ENCODE data around the gene PLLP.
A peak's percentile ranks its signal among the peaks of the same experiment; 100 is the strongest.

PLLP gene

GRCh38 chr16:57310801-57311200 is 26.3 kb upstream of the PLLP start:
- in situ Hi-C loops (cut with MboI; ENCODE audit: low pct_unique_long_range_greater_than_20kb, low sequenced_read_pairs, unreplicated experiment) = no loop called here
- no peak for DNase-seq (ENCODE audit: low spot score)
- TF ChIP-seq, protein P1, sequence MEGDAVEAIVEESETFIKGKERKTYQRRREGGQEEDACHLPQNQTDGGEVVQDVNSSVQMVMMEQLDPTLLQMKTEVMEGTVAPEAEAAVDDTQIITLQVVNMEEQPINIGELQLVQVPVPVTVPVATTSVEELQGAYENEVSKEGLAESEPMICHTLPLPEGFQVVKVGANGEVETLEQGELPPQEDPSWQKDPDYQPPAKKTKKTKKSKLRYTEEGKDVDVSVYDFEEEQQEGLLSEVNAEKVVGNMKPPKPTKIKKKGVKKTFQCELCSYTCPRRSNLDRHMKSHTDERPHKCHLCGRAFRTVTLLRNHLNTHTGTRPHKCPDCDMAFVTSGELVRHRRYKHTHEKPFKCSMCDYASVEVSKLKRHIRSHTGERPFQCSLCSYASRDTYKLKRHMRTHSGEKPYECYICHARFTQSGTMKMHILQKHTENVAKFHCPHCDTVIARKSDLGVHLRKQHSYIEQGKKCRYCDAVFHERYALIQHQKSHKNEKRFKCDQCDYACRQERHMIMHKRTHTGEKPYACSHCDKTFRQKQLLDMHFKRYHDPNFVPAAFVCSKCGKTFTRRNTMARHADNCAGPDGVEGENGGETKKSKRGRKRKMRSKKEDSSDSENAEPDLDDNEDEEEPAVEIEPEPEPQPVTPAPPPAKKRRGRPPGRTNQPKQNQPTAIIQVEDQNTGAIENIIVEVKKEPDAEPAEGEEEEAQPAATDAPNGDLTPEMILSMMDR (IDR thresholded peaks at IDR 0.05; ENCODE audit: extremely low read depth, insufficient read depth, missing control alignments) = no peak

- TF ChIP-seq, protein P1 (IDR thresholded peaks at IDR 0.05; ENCODE audit: extremely low read depth, insufficient read depth, missing control alignments) = no peak
- in situ Hi-C loops (cut with MboI; ENCODE audit: low pct_unique_long_range_greater_than_20kb, low sequenced_read_pairs, unreplicated experiment) = loop anchor here (10.0 kb wide), 1 partner anchor 67 kb away; the partner anchor contains the start of gene CX3CL1
- no peak for DNase-seq (ENCODE audit: low spot score)
Measured at GRCh38 chr16:57308041-57308440, 23.6 kb upstream of the PLLP start.

- in situ Hi-C loops (cut with MboI; ENCODE audit: low pct_unique_long_range_greater_than_20kb, low sequenced_read_pairs, unreplicated experiment) = loop anchor here (10.0 kb wide), 1 partner anchor 67 kb away; the partner anchor contains the start of gene CX3CL1
- TF ChIP-seq, protein P1 (IDR thresholded peaks at IDR 0.05; ENCODE audit: extremely low read depth, insufficient read depth, missing control alignments) = no peak
- peak; percentile 6 for DNase-seq (ENCODE audit: low spot score)
Measured at GRCh38 chr16:57307365-57307764, 22.9 kb upstream of the PLLP start.

GRCh38 chr16:57306676-57307341 is 22.3 kb upstream of the PLLP start:
- in situ Hi-C loops (cut with MboI; ENCODE audit: low pct_unique_long_range_greater_than_20kb, low sequenced_read_pairs, unreplicated experiment) = loop anchor here (10.0 kb wide), 1 partner anchor 68 kb away; the partner anchor contains the start of gene CX3CL1
- TF ChIP-seq, protein P1 (IDR thresholded peaks at IDR 0.05; ENCODE audit: extremely low read depth, insufficient read depth, missing control alignments) = no peak
- peak; percentile 11 for DNase-seq (ENCODE audit: low spot score)

GRCh38 chr16:57305159-57305811 is 20.8 kb upstream of the PLLP start:
- TF ChIP-seq, protein P1 (IDR thresholded peaks at IDR 0.05; ENCODE audit: extremely low read depth, insufficient read depth, missing control alignments) = no peak
- in situ Hi-C loops (cut with MboI; ENCODE audit: low pct_unique_long_range_greater_than_20kb, low sequenced_read_pairs, unreplicated experiment) = loop anchor here (10.0 kb wide), 1 partner anchor 70 kb away; the partner anchor contains the start of gene CX3CL1
- DNase-seq (ENCODE audit: low spot score) = no peak

DNA sequence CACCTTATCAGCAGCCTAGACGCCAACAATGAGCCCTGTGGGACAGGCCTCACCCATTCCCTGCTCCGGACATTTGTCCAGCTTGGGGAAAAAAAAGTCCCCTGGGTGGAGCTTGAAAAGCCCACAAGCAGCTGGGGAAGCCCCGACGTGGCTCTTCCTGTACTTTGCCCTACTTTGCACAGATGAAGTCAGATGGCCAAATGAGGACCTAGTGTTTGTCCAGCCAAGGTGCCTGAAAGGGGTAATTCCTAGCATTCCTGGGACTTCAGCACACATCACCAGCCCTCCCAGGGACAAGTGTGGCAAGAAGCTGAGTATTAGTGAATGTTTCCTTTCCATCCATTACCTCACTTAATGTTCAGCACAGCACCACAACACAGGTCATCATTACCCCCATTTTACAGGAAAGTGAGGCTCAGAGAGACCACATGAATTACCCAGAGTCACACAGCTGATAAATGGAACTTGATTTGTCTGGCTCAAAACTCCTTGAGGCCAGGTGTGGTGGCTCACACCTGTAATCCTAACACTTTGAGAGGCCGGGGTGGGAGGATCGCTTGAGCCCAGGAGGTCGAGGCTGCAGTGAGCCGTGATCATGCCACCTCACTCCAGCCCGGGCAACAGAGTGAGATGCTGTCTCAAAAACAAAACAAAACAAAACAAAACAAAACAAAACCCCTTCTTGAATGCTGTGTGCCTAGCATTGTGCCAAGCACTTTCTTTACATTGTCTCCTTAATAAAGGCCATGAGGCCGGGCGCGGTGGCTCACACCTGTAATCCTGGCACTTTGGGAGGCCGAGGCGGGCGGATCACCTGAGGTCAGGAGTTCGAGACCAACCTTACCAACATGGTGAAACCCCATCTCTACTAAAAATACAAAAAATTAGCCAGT is 19.9 kb upstream of the PLLP start:
- in situ Hi-C loops (cut with MboI; ENCODE audit: low pct_unique_long_range_greater_than_20kb, low sequenced_read_pairs, unreplicated experiment) = loop anchor here (5.0 to 10.0 kb wide), 2 partner anchors 70 to 113 kb away; partner anchors contain the start of gene CX3CL1
- DNase-seq (ENCODE audit: low spot score) = peak; percentile 51

More for the DNA sequence above, 19.9 kb upstream of the PLLP start:
- TF ChIP-seq, protein P1 (IDR thresholded peaks at IDR 0.05; ENCODE audit: extremely low read depth, insufficient read depth, missing control alignments) = no peak
